ENCODE data around the gene BATF3. TPM values are rescaled to one million over a fixed set of nuclear protein-coding genes. Genes with fewer than 3 reads are reported as not detected.

Gene BATF3
- total RNA-seq, 1 donor = 3.0 TPM

DNA sequence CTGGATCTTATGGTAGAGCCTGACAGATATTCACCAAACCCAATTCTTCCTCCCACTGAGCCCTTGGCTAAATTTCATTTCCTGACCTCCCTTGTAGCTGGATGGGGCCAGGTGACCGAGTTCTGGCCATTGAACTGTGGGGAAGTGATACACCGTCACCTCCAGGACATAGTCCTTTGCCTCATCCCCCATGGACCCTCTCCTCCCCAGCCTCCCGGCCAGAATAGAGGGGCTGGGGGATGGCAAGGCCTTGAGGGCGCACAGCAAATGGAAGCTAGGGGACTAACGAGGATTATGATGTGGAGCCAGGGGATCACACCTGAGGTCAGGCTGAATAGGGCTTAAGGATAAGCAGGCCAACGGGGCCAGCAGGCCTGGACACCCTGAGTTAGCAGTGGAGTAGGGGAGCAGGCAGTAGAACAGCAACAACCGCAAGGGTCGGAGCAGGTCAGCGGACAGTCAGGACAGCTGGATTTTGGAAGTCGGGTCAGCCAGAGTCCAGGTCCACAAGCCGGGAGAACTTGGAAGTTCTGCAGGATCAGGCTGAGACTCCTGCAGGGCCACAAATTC lies 15.0 kb downstream of the BATF3 start:
- TF ChIP-seq, protein P1, sequence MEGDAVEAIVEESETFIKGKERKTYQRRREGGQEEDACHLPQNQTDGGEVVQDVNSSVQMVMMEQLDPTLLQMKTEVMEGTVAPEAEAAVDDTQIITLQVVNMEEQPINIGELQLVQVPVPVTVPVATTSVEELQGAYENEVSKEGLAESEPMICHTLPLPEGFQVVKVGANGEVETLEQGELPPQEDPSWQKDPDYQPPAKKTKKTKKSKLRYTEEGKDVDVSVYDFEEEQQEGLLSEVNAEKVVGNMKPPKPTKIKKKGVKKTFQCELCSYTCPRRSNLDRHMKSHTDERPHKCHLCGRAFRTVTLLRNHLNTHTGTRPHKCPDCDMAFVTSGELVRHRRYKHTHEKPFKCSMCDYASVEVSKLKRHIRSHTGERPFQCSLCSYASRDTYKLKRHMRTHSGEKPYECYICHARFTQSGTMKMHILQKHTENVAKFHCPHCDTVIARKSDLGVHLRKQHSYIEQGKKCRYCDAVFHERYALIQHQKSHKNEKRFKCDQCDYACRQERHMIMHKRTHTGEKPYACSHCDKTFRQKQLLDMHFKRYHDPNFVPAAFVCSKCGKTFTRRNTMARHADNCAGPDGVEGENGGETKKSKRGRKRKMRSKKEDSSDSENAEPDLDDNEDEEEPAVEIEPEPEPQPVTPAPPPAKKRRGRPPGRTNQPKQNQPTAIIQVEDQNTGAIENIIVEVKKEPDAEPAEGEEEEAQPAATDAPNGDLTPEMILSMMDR (IDR thresholded peaks at IDR 0.05; ENCODE audit: insufficient read depth, low read depth, low read length) = no peak
- DNase-seq (ENCODE audit: low read depth) = no peak
- no peak overlapping the region for H3K4me3 ChIP-seq (ENCODE audit: low read depth, low read length)

DNA sequence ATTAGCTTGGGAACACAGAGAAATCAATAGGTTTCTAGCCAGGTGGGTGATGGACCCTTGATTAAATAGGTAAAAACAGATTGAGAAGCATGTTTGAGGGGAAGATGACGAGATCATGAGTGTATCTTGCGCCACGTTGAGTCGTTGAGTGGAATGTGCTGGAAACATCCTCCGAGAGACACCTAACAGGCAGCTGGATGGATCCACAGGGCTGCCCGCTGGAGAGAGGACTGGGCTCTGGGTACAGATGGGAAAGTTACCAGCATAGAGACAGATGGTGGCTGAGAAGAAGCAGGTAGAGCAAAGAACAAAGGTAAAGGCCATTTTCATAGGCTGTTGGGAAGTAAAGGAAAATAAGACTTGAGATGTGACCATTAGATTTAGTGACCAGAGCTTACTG lies 15.6 kb downstream of the BATF3 start:
- TF ChIP-seq, protein P1 (IDR thresholded peaks at IDR 0.05; ENCODE audit: insufficient read depth, low read depth, low read length) = no peak
- no peak for DNase-seq (ENCODE audit: low read depth)
- no peak overlapping the region for H3K4me3 ChIP-seq (ENCODE audit: low read depth, low read length)

DNA sequence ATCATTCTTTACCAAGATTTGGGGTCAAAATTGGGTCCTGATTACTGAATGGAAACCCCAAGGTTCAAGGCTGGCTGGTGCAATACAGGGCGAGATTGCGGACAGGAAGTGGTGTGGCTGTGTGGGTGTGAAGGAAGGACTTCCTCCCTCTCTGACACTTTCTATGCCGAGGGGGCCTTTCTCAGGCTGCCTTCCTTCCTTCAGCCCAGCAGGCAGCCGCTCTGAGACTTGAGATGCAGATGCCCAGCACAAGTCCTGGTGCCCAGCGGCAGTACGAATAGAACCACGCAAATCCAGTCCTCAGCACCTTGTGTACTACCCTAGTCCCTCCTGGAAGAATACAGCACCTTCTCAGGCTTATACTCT lies 16.3 kb downstream of the BATF3 start:
- DNase-seq (ENCODE audit: low read depth) = no peak
- TF ChIP-seq, protein P1 (IDR thresholded peaks at IDR 0.05; ENCODE audit: insufficient read depth, low read depth, low read length) = no peak
- no peak overlapping the region for H3K4me3 ChIP-seq (ENCODE audit: low read depth, low read length)

- no peak overlapping the region for H3K4me3 ChIP-seq (ENCODE audit: low read depth, low read length)
- no peak for DNase-seq (ENCODE audit: low read depth)
- TF ChIP-seq, protein P1 (IDR thresholded peaks at IDR 0.05; ENCODE audit: insufficient read depth, low read depth, low read length) = no peak
Observed at GRCh38 chr1:212680680-212681389, 18.8 kb downstream of the BATF3 start.

DNA sequence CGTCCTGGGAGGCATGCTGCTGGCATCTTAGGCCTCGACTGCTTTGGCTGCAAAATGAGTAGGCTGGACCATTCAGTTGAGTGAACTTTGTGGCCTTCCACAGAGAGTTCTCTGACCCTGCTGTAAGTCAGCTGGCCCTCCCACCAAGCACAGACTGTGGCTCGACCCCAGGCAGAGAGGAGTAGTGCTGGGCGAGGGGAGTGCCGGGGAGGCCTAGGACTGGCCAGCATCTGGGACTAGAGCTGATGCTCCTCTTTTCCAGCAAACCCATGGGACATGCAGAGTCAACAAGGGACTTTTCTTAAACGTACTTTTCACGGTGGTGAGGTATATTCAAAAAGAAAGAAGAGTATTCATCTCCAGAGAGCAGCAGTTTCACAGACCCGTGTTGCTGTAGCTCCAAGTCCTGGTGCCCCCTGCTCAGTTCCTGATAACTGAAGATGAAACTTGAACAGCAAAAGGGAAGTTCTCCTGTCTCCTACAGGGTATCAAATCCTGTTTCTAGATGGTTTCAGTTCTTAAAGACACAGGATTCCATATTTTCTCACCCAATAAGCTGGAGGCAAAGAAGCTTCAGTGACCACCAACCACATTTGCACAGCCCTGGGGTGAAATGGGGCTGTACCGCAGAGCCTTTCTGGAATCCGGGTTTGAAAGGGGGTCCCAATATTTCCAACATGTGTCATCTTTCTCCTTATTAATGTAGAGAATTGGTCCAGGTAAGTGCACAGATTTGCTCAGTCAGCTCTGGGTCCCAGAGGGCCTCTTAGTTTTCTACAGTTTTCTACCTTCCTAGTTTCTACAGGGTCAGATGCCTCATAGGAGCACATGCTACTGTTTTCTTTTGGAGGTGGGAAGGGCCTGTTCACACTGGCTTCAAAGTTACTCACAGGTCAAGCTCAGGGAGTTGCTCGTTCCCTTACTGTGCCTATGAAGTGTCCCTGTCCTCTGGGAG lies 20.9 kb downstream of the BATF3 start:
- no peak for DNase-seq (ENCODE audit: low read depth)
- H3K4me3 ChIP-seq (ENCODE audit: low read depth, low read length) = no peak overlapping the region
- TF ChIP-seq, protein P1 (IDR thresholded peaks at IDR 0.05; ENCODE audit: insufficient read depth, low read depth, low read length) = no peak

DNA sequence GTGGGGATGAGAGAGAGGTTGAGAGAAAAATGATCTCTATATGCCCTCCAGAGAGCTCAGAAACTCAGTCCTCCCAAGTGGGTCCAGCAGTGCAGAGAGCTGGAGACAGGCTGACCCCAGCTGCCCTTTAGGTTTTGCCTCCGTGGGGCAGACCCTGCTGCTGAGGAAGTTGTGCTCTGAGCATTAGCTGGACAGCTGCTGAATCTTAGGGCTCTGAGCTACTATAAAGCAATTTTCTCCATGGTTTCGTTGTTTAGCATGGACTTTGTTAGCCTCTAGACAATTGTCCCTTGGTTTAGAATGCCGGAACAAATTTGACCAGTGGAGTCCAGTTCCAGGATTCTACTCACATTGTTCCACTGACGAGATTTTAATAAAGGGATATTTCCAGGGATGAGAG lies 22.1 kb downstream of the BATF3 start:
- H3K4me3 ChIP-seq (ENCODE audit: low read depth, low read length) = no peak overlapping the region
- no peak for DNase-seq (ENCODE audit: low read depth)
- TF ChIP-seq, protein P1 (IDR thresholded peaks at IDR 0.05; ENCODE audit: insufficient read depth, low read depth, low read length) = no peak

Measured in fibroblast of villous mesenchyme (primary cell).